ENCODE measurements around the gene ZNF467. TPM values are rescaled to one million over a fixed set of nuclear protein-coding genes. Genes with fewer than 3 reads are reported as not detected.

Gene ZNF467
- total RNA-seq, 4 donors from 2014 or later = 4.2 to 15.4 (median 9.3) TPM

DNA sequence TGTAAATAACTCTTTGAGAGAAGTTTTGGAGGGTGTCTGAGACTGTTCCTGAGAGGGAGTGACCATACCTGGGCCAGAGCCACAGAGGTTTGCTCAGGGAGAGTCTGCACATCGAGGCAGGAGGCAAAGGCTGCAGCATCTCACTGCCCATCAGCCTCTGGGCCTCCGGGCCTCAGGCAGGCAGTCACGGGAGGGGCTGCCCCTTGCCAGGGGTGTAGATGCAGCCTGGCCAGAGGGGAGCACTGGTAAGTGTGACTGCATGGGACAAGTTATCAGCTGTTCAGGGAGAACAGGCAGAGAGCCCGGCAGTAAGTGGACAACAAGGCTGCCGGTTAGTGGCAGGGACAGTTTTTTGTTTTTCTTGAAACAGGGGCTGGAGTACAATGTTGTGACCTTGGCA lies 55.9 kb downstream of the ZNF467 start:
- no peak for ATAC-seq
- 59% methylated on average over 3 of the region's 5 CpGs; no CpG with 5 or more reads in 1 of the 2 donors for WGBS, 2 donors (ENCODE audit: low coverage in 1 of 2)
- H3K36me3 ChIP-seq = peaks cover 0 to 34% of the 10 kb centered on the region in 2 donors

DNA sequence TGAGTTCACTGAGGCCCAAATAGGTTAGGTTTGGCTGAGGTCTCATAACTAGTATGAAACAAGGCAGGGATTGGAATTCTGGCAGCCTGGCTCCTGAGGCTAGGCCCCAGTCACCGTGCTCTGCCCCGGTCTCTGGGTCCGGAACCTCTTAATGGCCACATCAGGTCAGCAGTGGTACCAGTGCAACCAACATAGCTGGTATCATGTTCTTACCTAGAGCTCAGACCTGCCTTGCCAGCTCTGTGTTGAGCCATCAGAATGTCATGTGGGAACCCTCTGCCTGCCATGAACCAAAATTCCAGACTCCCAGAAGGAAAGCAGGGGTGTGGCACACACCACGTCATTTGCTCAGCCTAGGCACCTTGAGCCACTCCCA lies 56.5 kb downstream of the ZNF467 start:
- no peak for ATAC-seq
- peak overlapping the region in 1 of 4 donors; percentile 88 for H3K27ac ChIP-seq

More for the DNA sequence above, 55.9 kb downstream of the ZNF467 start:
- Histone ChIP-seq H3K27ac (no peak overlapping the region), H3K9me3 (no peaks in the 10 kb centered on the region), H3K27me3 (no peaks in the 10 kb centered on the region), H3K4me3 (no peak overlapping the region), H3K4me1 (peaks cover 0 to 57% (median 14%) of the 10 kb centered on the region in 3 donors)
- no peak for TF ChIP-seq POLR2A (IDR thresholded peaks at IDR 0.05)
- TF ChIP-seq POLR2AphosphoS5 (IDR thresholded peaks at IDR 0.05) = no peak
- TF ChIP-seq, protein P1, sequence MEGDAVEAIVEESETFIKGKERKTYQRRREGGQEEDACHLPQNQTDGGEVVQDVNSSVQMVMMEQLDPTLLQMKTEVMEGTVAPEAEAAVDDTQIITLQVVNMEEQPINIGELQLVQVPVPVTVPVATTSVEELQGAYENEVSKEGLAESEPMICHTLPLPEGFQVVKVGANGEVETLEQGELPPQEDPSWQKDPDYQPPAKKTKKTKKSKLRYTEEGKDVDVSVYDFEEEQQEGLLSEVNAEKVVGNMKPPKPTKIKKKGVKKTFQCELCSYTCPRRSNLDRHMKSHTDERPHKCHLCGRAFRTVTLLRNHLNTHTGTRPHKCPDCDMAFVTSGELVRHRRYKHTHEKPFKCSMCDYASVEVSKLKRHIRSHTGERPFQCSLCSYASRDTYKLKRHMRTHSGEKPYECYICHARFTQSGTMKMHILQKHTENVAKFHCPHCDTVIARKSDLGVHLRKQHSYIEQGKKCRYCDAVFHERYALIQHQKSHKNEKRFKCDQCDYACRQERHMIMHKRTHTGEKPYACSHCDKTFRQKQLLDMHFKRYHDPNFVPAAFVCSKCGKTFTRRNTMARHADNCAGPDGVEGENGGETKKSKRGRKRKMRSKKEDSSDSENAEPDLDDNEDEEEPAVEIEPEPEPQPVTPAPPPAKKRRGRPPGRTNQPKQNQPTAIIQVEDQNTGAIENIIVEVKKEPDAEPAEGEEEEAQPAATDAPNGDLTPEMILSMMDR (IDR thresholded peaks at IDR 0.05) = no peak
- no peak for TF ChIP-seq EP300 (IDR thresholded peaks at IDR 0.05)

DNA sequence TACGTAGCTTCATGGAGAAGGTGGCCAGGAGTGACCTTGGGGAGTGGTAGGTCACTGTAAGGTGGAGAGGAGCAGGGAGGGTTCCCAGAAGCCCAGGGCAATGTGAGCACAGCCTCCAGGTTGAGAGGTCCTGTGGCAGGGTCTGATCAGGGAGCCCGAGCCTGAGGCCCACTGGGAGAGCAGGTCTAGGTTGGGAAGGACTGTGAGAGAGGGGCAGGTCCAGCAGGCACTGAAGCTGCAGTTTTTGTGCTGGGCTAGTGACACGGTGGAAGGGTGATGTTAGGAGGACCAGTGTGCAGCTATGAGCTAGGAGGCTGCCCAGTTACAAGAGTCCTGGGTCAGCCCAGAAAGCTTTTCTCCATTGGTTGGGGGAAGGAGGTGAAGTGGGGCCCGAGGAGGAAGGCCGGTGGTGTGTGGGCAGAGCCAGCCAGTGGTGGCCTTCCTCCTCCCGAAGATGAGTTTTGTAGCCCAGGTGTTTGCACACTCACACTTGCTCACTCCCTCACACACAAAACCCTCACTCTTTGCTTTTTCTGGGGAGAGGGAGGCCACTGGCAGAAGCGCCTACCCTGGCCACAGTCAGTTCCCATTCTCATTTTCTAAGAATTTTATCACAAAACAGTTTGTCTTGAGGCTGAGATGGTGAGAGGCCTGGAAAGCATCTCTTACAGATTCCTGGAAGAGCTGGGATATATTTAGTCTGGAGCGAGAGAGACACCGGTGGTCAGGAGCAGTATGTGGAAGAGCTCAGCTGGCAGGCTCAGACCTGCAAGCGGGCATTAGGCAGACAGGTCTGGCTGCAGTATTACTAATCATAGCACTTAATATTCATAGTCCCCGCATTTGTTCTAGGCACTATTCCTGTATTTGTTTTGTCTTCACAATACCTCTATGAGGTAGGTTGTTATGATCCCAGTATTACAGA lies 57.1 kb downstream of the ZNF467 start:
- TF ChIP-seq, protein P1 (IDR thresholded peaks at IDR 0.05) = no peak
- TF ChIP-seq POLR2A (IDR thresholded peaks at IDR 0.05) = no peak
- no peak for TF ChIP-seq EP300 (IDR thresholded peaks at IDR 0.05)
- no peak for TF ChIP-seq POLR2AphosphoS5 (IDR thresholded peaks at IDR 0.05)
- peaks cover 0 to 6% (median 0%) of the 10 kb centered on the region in 3 donors for H3K9me3 ChIP-seq
- ATAC-seq = no peak
- no peaks in the 10 kb centered on the region for H3K27me3 ChIP-seq
- peak overlapping the region in 3 of 4 donors; percentile 84 to 88 (median 84) for H3K27ac ChIP-seq
- H3K4me1 ChIP-seq = peaks cover 0 to 57% (median 14%) of the 10 kb centered on the region in 3 donors
- H3K4me3 ChIP-seq = peak overlapping the region in 1 of 2 donors; percentile 79
- WGBS, 2 donors (ENCODE audit: low coverage in 1 of 2) = 42 to 63% methylated on average over 2 to 9 of the region's 11 CpGs
- peaks cover 0 to 22% of the 10 kb centered on the region in 2 donors for H3K36me3 ChIP-seq

More for the DNA sequence above, 56.5 kb downstream of the ZNF467 start:
- Histone ChIP-seq H3K36me3 (peaks cover 0 to 29% of the 10 kb centered on the region in 2 donors), H3K27me3 (no peaks in the 10 kb centered on the region), H3K4me1 (peaks cover 0 to 57% (median 14%) of the 10 kb centered on the region in 3 donors), H3K4me3 (no peak overlapping the region), H3K9me3 (no peaks in the 10 kb centered on the region)
- no peak for TF ChIP-seq EP300 (IDR thresholded peaks at IDR 0.05)
- TF ChIP-seq POLR2A (IDR thresholded peaks at IDR 0.05) = no peak
- WGBS, 2 donors (ENCODE audit: low coverage in 1 of 2) = no CpG with 5 or more reads among the region's 4 CpGs

DNA sequence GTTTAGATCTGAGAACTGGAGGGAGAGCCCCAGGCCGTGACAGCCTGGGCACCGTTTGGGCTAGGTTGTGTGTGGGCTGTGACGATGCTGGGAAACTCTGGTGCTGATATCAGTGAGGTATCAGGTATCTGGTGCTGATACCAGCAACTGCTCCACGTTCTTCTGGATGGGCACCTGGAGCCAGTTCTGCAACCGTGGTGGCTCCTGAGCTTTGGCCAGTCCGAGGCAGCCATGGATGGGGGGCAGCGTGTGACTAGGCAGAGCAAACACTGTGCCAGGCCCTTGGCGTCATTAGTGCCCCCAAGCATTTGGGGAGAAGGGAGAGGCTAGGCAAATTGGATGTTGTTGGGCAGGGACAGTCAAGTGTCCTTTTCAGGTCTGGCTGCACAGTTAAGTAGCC lies 57.9 kb downstream of the ZNF467 start:
- TF ChIP-seq EP300 (IDR thresholded peaks at IDR 0.05) (no peak), POLR2A (IDR thresholded peaks at IDR 0.05) (no peak), POLR2AphosphoS5 (IDR thresholded peaks at IDR 0.05) (no peak)
- TF ChIP-seq, protein P1 (IDR thresholded peaks at IDR 0.05) = no peak
- Histone ChIP-seq H3K27ac (peak overlapping the region; percentile 80 to 88 (median 84)), H3K4me3 (peak overlapping the region; percentile 63 to 79), H3K4me1 (peaks cover 0 to 55% (median 14%) of the 10 kb centered on the region in 3 donors), H3K36me3 (peaks cover 0 to 14% of the 10 kb centered on the region in 2 donors), H3K27me3 (no peaks in the 10 kb centered on the region), H3K9me3 (peaks cover 0 to 14% (median 0%) of the 10 kb centered on the region in 3 donors)
- WGBS, 2 donors (ENCODE audit: low coverage in 1 of 2) = no CpG with 5 or more reads among the region's 8 CpGs
- no peak for ATAC-seq

DNA sequence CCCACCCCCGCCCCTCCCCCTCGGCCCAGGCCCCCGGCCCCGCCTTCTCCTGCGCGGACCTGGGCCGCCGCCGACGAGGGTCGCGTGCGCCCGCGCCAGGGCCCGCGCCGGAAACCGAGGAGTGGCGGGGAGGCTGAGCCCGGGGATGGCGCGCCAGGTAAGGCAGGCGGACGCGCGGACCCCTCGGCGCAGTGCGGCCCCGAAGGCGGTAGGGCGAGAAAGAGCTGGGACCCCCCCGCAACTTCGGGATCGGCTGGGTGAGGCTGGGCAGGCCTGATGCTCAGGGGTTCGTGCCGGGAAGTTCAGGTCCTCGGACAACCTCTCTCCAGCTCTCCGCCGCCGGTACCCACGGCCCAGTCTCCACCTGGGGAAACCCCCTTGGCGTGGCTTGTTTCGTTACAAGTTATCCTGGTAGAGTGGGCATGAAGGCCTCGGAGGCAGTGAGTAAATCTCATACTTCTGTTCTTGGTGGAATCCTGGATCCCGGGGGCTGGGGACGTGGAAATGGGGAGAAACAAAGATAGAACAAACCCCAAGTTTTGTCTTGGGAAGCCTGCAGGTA lies 58.4 kb downstream of the ZNF467 start:
- no CpG with 5 or more reads among the region's 48 CpGs for WGBS, 2 donors (ENCODE audit: low coverage in 1 of 2)
- H3K4me3 ChIP-seq = peak overlapping the region; percentile 63 to 79
- H3K36me3 ChIP-seq = peaks cover 0 to 10% of the 10 kb centered on the region in 2 donors
- peak; percentile 40 for ATAC-seq
- H3K9me3 ChIP-seq = peaks cover 0 to 19% (median 0%) of the 10 kb centered on the region in 3 donors
- H3K27me3 ChIP-seq = no peaks in the 10 kb centered on the region
- H3K4me1 ChIP-seq = peaks cover 0 to 51% (median 14%) of the 10 kb centered on the region in 3 donors
- H3K27ac ChIP-seq = peak overlapping the region; percentile 80 to 88 (median 84)
- TF ChIP-seq, protein P1 (IDR thresholded peaks at IDR 0.05) = no peak
- TF ChIP-seq POLR2AphosphoS5 (IDR thresholded peaks at IDR 0.05) = no peak
- TF ChIP-seq POLR2A (IDR thresholded peaks at IDR 0.05) = peak in 1 of 2 donors; percentile 4
- no peak for TF ChIP-seq EP300 (IDR thresholded peaks at IDR 0.05)
